Psoas muscle (tissue), 8 donors: ENCODE data around the gene AFAP1. TPM values are rescaled to one million over a fixed set of nuclear protein-coding genes. Genes with fewer than 3 reads are reported as not detected.

Experiments
- ATAC-seq, 4 donors: fragments of 200-7000 bp; cut with Tn5 transposase; one replicate each; pipeline ENCODE4 v1.9.1; 2020; ENCODE audit warnings: moderate library complexity in 3 of 4, mild to moderate bottlenecking in 2 of 4
- DNase-seq, 2 donors: peaks; one replicate each; pipeline ENCODE4 v3.0.0-alpha.2; 2020
- H3K27ac ChIP-seq: fragments of 200-600 bp; one replicate; pipeline ENCODE4 v1.8.0; 2022
- H3K27me3 ChIP-seq, 3 donors: fragments of 200-600 bp in 1 of 3; one replicate each; pipeline versions ENCODE4 v1.6.1 to v1.8.0; 2013 to 2022; ENCODE audit warnings: low read length in 2 of 3, mild to moderate bottlenecking in 2 of 3, moderate library complexity in 1 of 3; ENCODE audit not compliant: insufficient read depth in 3 of 3
- H3K36me3 ChIP-seq, 2 donors: fragments of 200-600 bp in 1 of 2; one replicate each; pipeline versions ENCODE4 v1.6.1 to v1.8.0; 2013 to 2022; ENCODE audit warnings: low read depth in 1 of 2, mild to moderate bottlenecking in 1 of 2, moderate library complexity in 1 of 2; ENCODE audit not compliant: insufficient read depth in 1 of 2
- H3K4me1 ChIP-seq: fragments of 200-600 bp; one replicate; pipeline ENCODE4 v1.8.0; 2022
- H3K4me3 ChIP-seq: fragments of 200-600 bp; one replicate; pipeline ENCODE4 v1.8.0; 2022; ENCODE audit warnings: mild to moderate bottlenecking
- H3K9me3 ChIP-seq: fragments of 200-600 bp; one replicate; pipeline ENCODE4 v1.8.0; 2022
- WGBS, 3 donors: extraction: QIAGEN DNeasy Blood & Tissue Kit; methylation state at CpG; one replicate each; pipeline versions ENCODE4 v1.1.6 to v1.1.7; 2013; 5-methylcytosine and 5-hydroxymethylcytosine counted together
- intact Hi-C, 2 donors: fragments of 100-400 bp; cut with DNase I; formaldehyde crosslinking; loops; one replicate each; pipeline versions ENCODE4 v1.11.0 to v1.14.2; 2022
- polyA plus RNA-seq, 3 donors: library from polyadenylated mRNA; stranded (reverse); fragments of 200-250 nt; gene quantifications; one replicate each; pipeline ENCODE4 v1.2.3, GENCODE V29; 2013
- total RNA-seq, 4 donors: library from RNA; stranded (reverse); fragmentation: NEBNext Ultra II Directional in 2 of 4; extraction: Animal tissue kit (Norgen Biotek cat#: 25700) in 2 of 4; gene quantifications; one replicate each; pipeline versions ENCODE4 v1.2.1 to v1.2.4, GENCODE V29; 2021 to 2023
- TF ChIP-seq, protein P1 (sequence below): fragments of 200-600 bp; IDR thresholded peaks from one replicate; pipeline ENCODE4 v1.8.0; 2022; ENCODE audit warnings: antibody characterized with exemption
- donor health status: healthy with polysubstance abuse.
- donor health status: DM: no; HTN: no; CAD: no; lungs with moderate emphysema.
- donor health status: Bipolar disorder and iron deficiency.
- donor health status: healthy.
- donor health status: DM: yes; HTN: yes; CAD: no.
- donor health status: DM: no; HTN: no; CAD: no.
- donor health status: DM: no; HTN: no; CAD: no.
- donor health status: DM: yes; HTN: yes; CAD: no.

Gene AFAP1
- total and polyA plus RNA-seq, 7 donors: 1.3 to 11.4 (median 2.6) TPM

DNA sequence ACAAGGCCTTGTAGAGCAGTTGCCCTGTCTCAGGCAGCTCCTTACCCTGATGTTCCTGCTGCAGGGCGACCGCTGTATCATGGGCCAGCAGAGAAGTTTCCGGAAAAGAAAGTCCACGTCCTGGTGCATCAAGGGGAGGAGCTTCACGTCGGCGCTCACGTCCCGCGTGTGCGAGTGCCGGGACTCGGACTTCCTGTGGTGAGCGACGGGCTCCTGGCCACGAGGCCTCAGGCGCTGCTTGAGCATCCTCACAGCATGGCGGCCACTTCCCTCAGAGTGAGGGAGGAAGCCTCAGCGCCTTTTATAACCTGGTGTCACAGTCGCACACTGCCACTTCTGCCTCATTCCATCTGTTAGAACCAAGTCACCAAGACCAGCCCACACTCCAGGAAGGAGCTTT, 225.5 kb downstream of the AFAP1 start:
- Histone ChIP-seq H3K27ac (no peak overlapping the region), H3K9me3 (no peaks in the 10 kb centered on the region), H3K27me3 (peaks cover 0 to 2% (median 2%) of the 10 kb centered on the region in 3 donors), H3K4me1 (no peaks in the 10 kb centered on the region), H3K4me3 (no peak overlapping the region), H3K36me3 (no peaks in the 10 kb centered on the region)
- TF ChIP-seq, protein P1, sequence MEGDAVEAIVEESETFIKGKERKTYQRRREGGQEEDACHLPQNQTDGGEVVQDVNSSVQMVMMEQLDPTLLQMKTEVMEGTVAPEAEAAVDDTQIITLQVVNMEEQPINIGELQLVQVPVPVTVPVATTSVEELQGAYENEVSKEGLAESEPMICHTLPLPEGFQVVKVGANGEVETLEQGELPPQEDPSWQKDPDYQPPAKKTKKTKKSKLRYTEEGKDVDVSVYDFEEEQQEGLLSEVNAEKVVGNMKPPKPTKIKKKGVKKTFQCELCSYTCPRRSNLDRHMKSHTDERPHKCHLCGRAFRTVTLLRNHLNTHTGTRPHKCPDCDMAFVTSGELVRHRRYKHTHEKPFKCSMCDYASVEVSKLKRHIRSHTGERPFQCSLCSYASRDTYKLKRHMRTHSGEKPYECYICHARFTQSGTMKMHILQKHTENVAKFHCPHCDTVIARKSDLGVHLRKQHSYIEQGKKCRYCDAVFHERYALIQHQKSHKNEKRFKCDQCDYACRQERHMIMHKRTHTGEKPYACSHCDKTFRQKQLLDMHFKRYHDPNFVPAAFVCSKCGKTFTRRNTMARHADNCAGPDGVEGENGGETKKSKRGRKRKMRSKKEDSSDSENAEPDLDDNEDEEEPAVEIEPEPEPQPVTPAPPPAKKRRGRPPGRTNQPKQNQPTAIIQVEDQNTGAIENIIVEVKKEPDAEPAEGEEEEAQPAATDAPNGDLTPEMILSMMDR: no peak
- no peak for DNase-seq
- no peak for ATAC-seq
- intact Hi-C loops: loop anchor here in 1 of 2 donors (10.0 kb wide), 1 partner anchor 399 kb away; no protein-coding TSS in a partner anchor
- WGBS, 3 donors: 95 to 96% (median 96%) methylated on average over 20 of the region's 20 CpGs

DNA sequence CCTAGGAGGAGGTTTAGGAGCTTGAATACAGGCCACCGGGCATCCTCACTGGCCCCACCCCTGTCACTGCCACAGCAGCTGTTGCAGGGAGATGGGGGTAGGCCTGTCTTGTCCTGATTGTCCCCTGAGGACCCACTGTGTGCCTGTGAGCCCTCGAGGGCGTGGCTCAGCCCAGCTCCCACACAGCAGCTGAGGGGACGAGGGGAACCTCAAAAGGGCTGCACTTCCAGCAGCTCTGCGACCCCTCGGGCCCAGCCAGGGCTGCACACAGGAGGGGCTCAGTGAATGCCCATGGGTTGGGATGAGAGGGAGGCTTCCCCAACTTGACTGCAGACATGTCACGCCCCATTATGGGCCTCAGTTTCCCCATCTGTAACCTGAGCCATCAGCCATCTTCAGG, 225.9 kb downstream of the AFAP1 start:
- ATAC-seq: no peak
- Histone ChIP-seq H3K36me3 (no peaks in the 10 kb centered on the region), H3K4me3 (no peak overlapping the region), H3K4me1 (no peaks in the 10 kb centered on the region), H3K27ac (no peak overlapping the region), H3K27me3 (peaks cover 0 to 2% (median 0%) of the 10 kb centered on the region in 3 donors), H3K9me3 (no peaks in the 10 kb centered on the region)
- intact Hi-C loops: loop anchor here in 1 of 2 donors (10.0 kb wide), 1 partner anchor 399 kb away; no protein-coding TSS in a partner anchor
- 83 to 88% (median 88%) methylated on average over 7 of the region's 7 CpGs for WGBS, 3 donors
- TF ChIP-seq, protein P1: no peak
- peak in 1 of 2 donors; percentile 24 for DNase-seq

DNA sequence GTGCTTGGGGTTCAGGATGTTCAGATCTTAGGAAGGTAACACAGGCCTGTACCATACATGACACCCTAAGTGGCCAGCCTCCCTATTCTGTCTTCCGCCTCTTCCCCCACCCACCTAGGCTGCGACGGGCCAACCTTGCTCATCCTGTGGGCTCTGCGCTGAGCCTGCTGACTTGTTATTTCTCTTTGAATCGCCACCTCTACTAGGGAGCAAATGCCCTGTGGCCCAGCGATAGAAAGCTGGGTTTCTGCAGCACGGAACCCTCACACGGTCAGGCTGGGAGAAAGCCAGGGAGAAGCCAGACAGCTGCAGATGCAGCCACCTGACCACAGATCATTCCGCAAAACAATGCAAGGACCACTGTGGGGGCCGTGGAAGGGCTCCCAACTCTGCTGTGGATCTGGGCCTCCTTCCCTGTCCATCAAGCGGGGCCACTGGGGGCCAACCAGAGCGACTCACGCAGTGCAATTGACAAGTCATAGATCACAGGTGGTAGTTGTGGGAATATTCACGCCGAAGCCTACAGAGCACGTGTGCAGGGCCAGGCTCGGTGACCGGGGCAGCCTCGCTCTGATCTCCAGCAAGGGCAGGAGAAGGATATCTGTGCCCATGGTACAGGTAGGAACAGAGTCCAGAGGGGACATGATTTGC, 227.5 kb downstream of the AFAP1 start:
- no peak for ATAC-seq
- TF ChIP-seq, protein P1: no peak
- Histone ChIP-seq H3K4me3 (no peak overlapping the region), H3K4me1 (no peaks in the 10 kb centered on the region), H3K27me3 (peaks cover 0 to 2% (median 0%) of the 10 kb centered on the region in 3 donors), H3K9me3 (no peaks in the 10 kb centered on the region), H3K27ac (no peak overlapping the region), H3K36me3 (no peaks in the 10 kb centered on the region)
- WGBS, 3 donors: 86 to 89% (median 88%) methylated on average over 19 of the region's 19 CpGs
- DNase-seq: peak in 1 of 2 donors; percentile 14
- intact Hi-C loops: loop anchor here in 1 of 2 donors (10.0 kb wide), 1 partner anchor 397 kb away; no protein-coding TSS in a partner anchor

GRCh38 chr4:7711307-7711963, 228.2 kb downstream of the AFAP1 start:
- Histone ChIP-seq H3K36me3 (no peaks in the 10 kb centered on the region), H3K27ac (no peak overlapping the region), H3K27me3 (peaks cover 0 to 2% (median 0%) of the 10 kb centered on the region in 3 donors), H3K9me3 (no peaks in the 10 kb centered on the region), H3K4me3 (no peak overlapping the region), H3K4me1 (no peaks in the 10 kb centered on the region)
- DNase-seq: peak in 1 of 2 donors; percentile 40
- intact Hi-C loops: loop anchor here in 1 of 2 donors (10.0 kb wide), 1 partner anchor 397 kb away; no protein-coding TSS in a partner anchor
- no peak for ATAC-seq
- 96 to 99% (median 97%) methylated on average over 10 of the region's 10 CpGs for WGBS, 3 donors
- TF ChIP-seq, protein P1: no peak
